ENCODE results near the gene DYNC1LI1.

DYNC1LI1 gene

GRCh38 chr3:32570421-32571191 lies at the start of gene DYNC1LI1:
Gene DYNC1LI1 (minus strand): TSS chr3:32570858. CDS start chr3:32570770, 88 bp downstream.
- peak; percentile 93 for DNase-seq (ENCODE audit: low read depth)

GRCh38 chr3:32619395-32619794 lies 48.7 kb upstream of the DYNC1LI1 start:
- no peak for DNase-seq (ENCODE audit: low read depth)

DNA sequence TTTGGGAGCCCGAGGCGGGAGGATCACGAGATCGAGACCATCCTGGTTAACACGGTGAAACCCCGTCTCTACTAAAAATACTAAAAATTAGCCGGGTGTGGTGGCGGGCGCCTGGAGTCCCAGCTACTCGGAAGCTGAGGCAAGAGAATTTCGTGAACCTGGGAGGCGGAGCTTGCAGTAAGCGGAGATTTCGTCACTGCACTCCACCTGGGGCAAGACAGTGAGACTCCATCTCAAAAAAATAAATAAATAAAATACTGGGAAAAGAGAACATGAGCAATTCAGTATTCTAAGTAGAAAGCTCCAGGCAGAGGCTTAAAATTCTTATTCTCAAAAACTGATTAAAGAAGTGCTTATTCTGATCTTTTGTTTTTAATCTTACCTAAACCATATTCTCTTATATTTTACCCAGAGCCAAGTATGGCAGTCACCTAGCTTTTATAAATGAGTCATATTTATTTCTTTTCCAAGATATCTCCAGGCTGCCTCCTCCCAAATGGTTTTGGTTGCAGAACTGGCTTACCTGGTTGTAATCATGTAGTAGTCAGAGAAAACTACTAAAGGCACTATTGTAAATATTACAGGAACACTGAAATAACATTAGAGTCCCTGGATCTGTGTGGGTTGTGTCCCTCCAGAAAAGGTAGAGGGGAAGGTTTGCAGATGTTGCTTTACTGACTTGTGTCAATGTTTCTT lies 45.8 kb upstream of the DYNC1LI1 start:
- no peak for DNase-seq (ENCODE audit: low read depth)

DNA sequence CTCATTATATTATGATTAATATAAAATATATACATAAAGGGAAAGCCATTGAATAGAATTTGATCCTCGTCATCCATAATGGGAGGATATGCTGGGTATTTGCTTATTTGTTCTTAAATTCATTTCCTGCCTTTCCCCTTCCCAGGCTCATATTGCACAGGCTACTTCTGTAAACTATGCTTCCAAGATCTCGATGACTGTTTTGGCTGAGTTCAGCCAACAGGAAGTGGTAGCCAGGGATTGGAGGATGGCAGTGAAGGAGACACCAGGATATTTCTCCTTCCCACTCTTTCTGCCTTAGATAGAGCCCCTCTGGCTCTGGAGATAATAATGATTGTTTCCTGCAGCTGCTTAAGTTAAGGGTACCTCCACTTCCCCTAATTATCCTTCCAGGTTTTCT lies 44.3 kb upstream of the DYNC1LI1 start:
- DNase-seq (ENCODE audit: low read depth): no peak

DNA sequence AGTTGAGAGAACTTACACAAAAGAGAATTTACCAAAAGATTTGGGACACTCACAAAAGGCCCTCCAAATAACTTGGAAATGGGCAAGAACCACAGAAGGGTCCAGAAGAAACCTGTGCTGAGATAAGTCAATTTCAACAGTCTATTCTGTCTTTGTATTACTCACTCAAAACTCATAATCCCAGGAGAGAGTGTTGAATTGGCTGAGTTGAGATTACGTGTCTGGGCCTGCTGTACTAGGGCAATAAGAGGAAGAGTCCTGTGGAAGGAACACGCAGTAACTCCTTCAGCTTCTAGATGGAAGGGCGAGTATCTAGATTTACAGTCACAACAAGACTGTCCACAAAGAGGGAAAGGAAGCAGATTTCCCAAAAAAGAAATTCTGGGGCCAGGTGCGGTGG lies 42.5 kb upstream of the DYNC1LI1 start:
- DNase-seq (ENCODE audit: low read depth): no peak

DNA sequence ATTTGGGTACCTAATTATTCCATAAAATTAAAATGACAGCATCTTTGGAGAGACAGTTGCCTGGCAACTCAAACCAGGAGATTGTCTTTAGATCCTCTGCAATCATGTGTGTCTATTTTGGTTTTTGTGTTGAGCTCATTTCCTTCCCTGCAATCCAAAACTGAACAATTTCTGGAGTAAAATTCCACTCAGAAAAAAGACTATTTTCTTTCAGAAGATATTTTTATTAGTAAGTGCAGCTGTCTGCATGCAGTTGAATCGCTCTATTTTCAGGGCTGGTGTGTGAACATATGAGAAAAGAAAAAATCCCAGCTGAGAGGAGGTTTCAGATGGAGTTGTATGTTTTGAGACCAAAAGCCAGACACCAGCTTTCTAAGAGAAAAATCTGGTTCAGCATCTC lies 41.9 kb upstream of the DYNC1LI1 start:
- no peak for DNase-seq (ENCODE audit: low read depth)

DNA sequence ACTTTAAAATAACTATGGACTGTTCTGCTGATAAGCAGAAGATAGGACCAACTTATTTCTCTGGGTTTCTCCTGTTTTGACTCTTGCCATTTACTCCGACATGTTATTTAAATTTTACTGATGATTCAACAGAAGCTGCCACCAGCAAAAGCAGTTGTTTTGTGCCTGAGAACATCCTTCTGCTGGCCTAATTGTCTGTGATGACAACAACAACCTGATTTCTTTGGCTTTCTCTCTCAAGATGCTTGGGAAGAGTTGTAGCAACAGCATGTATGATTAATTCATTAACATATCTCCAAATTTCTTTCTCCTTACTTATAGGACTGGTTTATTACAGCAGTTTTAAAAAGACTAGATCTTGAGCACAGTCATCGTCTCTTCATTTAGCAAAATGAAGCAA lies 36.9 kb upstream of the DYNC1LI1 start:
- DNase-seq (ENCODE audit: low read depth): no peak

DNA sequence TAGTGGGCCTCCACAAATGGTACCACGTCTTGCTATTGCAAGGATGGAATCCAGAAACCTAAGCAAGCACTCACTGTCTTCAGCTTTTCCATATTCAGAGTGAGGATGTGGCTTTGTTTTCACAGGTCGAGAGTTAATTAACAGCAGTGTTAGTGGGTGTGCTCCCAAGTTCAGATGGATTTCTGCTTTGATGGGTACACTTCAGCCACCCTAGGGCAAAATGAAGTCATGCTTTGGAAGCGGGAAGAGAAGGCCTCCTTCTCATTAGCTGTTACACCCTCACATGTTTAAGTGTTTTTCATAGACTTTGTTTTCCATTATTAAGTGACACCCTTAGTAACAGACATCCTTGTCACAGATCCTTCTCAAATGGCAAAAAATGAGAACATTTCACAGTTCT lies 36.3 kb upstream of the DYNC1LI1 start:
- no peak for DNase-seq (ENCODE audit: low read depth)

- no peak for DNase-seq (ENCODE audit: low read depth)
These were observed 35.6 kb upstream of the DYNC1LI1 start for GRCh38 chr3:32606277-32606676.

DNA sequence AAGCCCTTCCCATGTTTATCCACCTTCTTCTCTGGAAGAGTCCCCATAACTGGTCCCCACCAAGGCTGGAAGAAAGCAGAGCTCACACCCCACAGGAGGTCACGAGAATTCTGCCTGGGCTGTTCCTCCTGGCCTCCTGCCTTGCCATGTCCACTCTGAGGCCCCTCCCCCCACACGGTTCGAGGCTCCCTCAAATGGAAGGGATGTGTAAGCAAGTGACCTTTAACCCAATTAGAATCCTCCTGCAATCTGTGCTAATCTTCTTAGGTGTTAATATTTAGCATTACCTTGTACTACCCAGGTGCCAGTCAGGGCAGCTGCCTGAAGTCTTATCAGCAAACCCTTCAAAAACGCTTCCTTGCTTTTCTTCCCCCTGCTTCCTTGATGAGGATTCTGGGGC lies 32.4 kb upstream of the DYNC1LI1 start:
- no peak for DNase-seq (ENCODE audit: low read depth)

GRCh38 chr3:32602206-32602605 lies 31.5 kb upstream of the DYNC1LI1 start:
- no peak for DNase-seq (ENCODE audit: low read depth)

DNA sequence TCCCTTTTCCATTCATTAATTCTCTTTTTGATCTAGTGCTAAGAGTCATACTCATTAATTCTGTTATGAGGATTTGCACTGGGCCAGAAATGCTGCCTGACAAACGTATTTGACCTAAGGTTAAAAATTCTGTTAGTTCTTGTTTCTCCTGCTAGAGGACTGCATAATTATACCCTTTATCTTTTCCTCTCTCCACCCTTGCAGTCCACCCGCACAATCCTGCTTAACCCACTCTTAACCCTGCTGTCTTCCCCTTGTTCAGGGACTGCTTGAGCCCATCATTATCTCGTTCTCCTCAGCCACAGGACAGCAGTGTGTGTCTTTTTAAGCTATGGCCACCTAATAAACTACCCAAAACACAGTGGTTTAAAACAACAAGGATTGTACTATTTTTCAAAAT lies 31.1 kb upstream of the DYNC1LI1 start:
- DNase-seq (ENCODE audit: low read depth): no peak

- no peak for DNase-seq (ENCODE audit: low read depth)
These were observed 27.0 kb upstream of the DYNC1LI1 start for GRCh38 chr3:32597656-32598055.

GRCh38 chr3:32596909-32597369 lies 26.3 kb upstream of the DYNC1LI1 start:
- DNase-seq (ENCODE audit: low read depth): no peak

- DNase-seq (ENCODE audit: low read depth): no peak
These were observed 25.7 kb upstream of the DYNC1LI1 start for GRCh38 chr3:32596282-32596908.

GRCh38 chr3:32595323-32595722 lies 24.7 kb upstream of the DYNC1LI1 start:
- DNase-seq (ENCODE audit: low read depth): no peak

DNA sequence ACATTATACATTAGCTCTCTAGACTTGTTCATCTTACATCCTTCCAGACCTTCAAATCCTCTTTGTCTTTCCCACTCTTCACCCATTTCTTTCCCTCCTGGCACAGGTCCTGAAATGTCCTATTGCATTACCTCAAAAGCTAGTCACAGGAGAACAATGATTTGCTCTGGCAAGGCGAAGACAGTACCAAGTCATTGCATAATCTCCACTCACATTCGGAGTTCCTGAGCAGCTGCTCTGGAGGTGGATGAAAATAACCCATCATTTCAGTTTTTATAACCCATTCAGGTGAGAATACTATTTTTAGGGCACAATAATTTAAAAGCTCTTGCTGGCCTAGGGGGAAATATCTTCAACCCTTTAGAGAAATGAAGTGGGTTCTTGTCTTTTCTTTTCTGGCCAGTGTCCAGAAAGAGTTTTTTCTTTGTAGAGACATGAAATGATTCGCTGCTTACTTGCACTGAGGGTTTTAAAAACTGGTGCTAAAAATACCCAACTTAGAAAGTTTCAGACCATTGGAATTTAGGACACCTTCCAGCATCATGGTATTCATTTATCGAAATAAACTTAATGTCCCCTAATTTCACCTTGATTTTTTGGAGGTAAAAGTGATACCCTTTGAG lies 23.4 kb upstream of the DYNC1LI1 start:
- DNase-seq (ENCODE audit: low read depth): no peak

DNA sequence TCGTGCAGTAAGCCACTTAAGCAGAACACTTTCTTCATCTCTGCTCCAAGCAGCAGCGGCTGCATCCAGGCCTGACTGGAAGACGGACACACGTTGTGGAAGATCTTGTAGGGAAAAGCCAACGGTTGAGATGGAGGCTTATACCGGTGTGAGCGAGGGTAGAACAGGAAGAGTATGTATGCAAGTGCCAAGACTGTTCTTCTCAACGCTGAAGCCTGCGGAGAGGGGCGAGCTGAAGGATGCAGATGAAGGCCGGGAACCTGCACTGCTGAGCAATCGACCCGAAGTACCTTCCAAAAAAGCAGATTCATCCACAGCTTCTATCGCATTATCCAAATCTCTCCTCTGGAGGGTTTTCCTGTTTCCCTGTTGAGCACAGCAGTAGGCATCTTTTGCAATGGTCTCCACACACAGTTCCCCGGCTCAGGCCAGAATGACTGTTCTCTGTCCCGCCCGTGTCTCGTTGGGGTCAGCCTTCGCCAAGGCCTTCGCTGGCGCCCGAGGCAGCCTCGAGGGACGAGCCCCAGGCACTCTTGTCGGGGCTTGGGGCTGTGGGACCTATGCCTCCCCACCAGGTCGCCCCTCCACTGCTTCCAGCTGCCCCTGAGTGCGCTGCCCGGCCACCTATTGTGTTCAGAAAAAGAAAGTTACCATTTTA lies 22.2 kb upstream of the DYNC1LI1 start:
- no peak for DNase-seq (ENCODE audit: low read depth)

DNA sequence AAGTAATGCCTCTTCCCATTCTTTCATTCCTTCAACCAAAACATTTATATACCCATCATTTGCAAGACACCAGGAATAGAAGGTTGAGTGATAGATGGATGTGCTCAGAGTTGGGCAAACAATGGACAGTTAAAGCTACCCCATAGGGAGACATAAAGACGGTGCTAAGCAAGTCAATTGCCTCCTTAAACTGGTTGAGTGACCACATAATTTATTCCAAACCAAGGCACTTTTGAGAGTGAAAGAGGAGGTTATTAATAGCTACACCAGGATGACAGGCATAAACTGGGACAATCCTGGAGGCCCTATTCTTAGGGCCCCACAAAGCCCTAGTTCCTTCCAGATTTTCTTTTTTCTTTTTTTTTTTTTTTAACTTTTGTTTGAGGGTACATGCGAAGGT lies 21.4 kb upstream of the DYNC1LI1 start:
- no peak for DNase-seq (ENCODE audit: low read depth)

DNA sequence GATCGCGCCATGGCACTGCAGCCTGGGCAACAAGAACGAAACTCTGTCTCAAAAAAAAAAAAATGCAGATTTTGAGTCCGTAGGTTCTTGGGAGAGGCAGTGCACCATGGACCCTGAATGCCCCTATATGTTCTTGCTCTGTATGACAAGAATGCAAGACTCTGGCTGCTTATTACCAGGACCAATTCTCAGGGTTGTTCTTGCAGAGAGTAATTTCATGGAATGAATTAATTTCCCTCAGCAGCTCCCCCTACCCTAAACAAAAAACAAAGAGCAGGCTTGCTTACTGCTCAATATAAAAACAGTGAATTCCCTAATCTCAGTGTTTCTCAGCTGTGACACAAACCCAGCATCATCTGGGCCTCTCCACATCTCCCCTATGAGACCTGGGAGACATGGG lies 20.5 kb upstream of the DYNC1LI1 start:
- no peak for DNase-seq (ENCODE audit: low read depth)

GRCh38 chr3:32586356-32586755 lies 15.7 kb upstream of the DYNC1LI1 start:
- no peak for DNase-seq (ENCODE audit: low read depth)

DNA sequence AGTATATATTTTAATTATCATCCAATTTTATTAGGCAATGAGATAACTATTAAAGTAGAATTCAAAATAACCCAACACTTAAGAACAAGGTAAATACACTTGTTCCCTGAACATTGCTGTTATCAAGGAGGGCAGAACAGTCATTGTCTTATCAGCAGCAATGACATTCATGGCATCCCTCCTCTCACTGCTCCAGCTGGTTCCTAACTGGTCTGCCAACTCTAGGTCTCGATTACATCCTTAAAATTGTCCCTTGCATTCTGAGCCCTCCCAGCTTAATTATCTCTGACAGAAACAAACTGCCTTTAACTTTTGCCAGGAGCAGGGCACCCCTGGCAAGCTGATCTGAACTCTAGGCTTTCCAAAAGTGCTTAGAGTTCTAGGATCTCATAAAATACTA lies 14.0 kb upstream of the DYNC1LI1 start:
- DNase-seq (ENCODE audit: low read depth): no peak

Data from stimulated activated CD8-positive, alpha-beta memory T cell treated with anti-CD3 and anti-CD28 coated beads, Interleukin-15, amount 100 ng/mL, for 24 hours (primary cell).